HG03439 (cell line): ENCODE data around the gene DPH5.
"Not testable (repeated sequence)": the region's sequence is repeated elsewhere in the genome, so short reads cannot be mapped to it uniquely, and the experiment has no call there.

Experiments used
- ATAC-seq: cut with Tn5 transposase; IDR thresholded peaks from one replicate; pipeline ENCODE4 v1.9.1; 2021; ENCODE audit warnings: mild to moderate bottlenecking, moderate library complexity; ENCODE audit not compliant: unreplicated experiment

DPH5 gene

DNA sequence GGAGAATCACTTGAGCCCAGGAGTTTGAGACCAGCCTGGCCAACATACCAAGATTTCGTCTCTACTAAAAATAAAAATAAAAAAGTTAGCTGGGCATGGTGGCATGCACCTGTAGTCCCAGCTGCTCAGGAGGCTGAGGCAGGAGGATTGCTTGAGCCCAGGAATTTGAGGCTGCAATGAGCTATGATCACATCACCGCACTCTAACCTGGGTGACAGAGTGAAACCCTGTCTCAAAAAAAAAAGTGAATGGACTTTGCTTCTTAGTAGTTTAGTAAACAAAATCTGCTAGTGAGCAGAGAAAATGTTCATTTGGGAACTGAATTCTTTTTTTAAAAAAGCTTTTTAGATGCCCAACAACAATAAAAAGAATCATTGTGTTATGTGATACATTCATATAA lies 6.5 kb upstream of the DPH5 start:
- ATAC-seq: not testable (repeated sequence)

DNA sequence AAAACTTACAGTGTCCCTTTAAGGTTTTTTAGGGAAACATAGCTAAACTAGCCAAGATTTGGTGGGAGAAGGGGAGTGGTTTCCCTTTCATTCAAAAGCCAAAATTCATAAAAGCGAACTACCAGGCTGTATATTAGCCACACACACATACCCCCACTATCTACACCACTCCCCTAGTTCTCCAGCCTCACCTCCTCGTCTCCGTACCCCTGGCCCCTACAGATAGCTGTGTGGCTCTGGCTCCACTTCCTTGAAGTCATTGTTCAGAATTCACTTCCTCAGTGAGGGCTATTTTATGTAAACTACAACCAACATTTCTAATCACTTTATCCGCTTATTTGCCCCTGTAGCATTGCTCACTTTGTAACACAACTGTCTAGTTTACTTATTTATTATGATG lies 5.3 kb upstream of the DPH5 start:
- no peak for ATAC-seq

DNA sequence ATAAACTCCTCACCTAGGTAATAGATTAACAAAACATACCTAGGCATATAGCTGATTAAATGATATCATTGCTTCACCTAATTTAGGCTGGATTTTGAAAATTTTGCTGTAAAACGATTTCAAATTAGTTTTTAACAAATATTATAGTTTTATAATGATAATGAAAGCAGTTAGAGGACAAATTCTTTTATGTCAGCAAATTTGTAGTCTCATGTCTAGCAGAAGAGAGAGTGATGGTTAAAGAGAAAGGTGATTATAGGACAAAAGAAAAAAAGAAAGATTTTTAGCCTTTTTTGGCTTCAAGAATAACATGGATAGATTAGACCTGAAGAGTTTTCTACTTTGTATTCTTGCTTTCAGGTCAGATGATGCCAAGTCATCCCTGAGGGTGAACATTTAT lies 3.6 kb upstream of the DPH5 start:
- no peak for ATAC-seq

DNA sequence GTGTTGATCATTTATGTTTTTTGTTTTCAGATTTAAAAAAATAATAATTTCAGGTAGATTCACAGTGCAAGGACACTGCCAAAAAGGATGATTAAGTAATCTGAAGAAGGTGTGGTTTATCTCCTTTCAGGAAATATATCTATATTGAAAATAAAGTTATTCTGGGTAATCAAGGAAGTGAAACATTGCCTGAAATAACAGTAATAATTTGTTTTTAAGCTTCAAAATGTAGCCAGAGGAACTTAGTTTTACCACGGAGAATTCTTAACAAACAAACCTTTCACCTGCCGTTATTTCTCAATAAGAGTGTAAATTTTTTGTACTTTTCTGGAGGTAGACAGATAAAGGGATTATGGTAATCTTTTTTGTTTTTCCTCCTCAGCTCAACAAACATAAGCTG lies 2.9 kb upstream of the DPH5 start:
- ATAC-seq: no peak

DNA sequence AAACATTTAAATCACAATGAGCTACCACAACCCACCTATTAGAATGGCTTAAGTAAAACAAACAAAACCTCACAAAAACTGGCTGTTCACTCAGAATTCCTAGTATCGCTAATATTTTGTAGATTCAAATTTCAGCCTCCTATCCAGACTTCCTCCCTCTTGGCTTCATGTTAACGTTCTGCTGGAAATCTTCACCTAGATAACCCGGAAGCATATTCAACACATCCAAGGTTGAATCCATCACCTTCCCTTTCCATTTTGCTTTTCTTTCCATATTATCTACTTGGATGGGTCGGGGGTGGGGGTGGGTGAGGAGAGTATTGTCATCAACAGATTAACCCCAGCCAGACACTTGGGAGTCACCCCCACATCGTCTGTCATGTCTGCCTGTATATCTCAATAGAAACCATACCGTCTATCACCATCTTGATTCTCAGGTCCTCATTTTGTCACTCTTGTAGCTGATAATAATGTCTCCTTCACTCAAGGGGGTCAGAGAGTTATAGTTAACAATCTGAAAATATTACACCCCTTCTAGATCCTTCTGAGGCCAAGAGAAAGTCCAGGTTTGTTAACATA lies 1.7 kb upstream of the DPH5 start:
- ATAC-seq: no peak

DNA sequence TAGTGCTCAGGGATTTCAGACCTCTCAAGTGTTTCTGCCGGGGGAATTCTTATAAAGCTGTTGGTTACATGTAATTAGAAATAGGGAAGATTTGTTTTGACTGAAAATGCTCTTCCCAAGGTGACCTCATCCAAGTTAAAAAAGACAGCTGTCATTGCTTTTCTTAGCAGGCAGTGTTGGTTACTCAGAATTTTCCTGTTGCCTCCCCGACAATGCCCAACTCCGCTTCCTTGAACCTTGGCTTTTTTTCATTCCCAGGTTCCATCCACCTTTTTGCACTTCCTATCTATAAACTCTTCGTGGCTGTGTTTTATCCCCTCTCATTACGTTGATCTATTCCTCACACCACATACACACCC lies 825 bp upstream of the DPH5 start:
- no peak for ATAC-seq

DNA sequence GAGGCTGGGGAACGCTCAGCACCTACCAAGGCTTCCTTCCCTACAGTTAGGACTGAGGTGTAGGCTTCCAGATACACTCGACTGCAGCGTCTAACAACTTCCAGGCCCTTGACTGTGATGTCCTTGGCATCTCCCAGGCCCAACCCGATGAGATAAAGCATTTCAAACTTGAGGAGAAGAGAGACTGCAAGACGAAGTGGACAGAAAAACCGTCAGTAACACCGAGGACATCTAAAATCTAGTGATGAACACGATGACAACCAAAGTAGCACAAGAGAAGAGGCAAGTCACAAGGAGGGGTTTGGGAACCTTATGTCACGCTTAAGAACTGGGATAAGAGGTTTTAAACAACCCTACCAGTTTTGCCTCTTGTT lies 314 bp downstream of the DPH5 start:
- peak; percentile 28 for ATAC-seq

DNA sequence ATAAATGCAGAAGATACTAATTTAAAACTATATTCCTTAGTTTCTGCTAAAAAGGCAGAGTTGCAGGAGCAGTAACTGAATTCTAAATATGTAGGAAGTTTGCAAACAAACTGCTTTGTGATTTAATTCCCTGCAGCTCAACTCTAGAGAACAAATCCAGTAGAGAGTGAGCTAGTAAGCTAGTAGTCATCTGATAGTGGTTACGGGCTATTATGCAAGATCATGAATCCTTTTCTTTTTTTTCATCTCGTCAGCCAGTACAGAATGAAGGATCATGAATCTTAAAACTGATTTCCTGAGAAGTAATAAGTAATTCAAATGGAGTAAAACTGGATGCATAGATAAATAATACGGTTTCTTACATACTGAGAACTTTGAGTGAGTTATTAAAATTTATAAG lies 3.3 kb downstream of the DPH5 start:
- ATAC-seq: no peak

DNA sequence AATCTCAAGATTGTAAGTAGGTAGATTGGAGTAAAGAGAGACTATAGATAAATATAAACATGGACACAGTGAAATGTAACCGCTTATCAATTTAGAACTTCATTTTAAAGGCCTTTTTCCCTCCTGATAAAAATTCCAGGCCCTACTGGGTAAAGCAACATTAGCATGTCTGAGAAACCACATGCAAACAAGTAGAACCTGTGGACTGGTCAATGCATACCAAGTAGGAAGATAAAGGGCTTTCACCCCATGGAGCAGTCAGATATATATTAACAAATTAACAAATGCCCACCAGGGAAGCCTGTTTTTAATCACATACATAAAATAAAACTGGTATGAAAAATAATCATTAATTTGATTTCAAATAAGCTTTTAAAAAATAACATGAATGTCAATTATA lies 8.1 kb downstream of the DPH5 start:
- ATAC-seq: no peak

DNA sequence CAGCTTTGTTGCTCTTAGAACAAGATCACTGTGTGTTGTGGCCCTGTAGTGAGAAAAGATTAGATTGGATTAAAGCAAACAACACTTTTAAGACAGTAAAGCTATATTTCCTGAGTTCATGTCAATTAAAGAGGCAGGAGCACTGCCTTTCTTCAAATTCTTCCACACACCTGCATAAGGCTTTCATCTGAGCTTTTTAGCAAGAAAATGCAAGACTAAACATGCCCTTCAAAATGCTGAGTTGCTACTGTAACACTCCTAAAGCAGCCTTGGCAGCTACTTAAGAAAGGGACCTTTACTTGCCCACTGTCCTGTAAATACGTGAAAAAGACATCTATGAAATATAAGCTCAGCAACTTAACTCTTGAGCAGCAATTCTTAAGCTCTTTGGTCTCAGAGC lies 11.8 kb downstream of the DPH5 start:
- no peak for ATAC-seq

DNA sequence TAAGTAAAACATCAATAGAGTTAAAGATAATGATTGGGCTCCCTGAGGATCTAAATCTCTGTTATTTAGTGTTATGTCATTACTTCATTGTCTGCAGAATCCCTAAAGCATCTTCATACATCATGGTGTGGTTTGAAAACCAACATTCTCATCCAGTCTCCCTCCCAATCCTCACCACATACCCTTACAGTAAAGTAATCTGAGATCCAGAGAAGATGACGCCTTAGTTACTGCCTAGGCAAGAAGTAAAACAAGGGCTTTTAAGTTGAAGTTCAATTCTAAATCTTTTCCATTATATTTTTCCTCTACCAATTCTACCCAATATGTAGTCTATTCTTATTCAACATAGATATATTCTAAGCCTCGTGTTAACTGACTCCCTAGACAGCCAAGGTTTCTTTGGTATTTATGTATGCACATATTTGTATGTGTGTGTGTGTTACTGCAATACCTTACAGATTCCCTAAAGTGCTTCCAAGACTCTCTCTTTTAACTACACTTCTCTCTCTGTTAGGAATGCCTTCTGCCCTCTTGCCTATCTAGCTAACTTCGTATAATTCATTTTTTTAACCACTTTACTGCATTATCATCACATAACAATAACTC lies 17.3 kb downstream of the DPH5 start:
- ATAC-seq: no peak

DNA sequence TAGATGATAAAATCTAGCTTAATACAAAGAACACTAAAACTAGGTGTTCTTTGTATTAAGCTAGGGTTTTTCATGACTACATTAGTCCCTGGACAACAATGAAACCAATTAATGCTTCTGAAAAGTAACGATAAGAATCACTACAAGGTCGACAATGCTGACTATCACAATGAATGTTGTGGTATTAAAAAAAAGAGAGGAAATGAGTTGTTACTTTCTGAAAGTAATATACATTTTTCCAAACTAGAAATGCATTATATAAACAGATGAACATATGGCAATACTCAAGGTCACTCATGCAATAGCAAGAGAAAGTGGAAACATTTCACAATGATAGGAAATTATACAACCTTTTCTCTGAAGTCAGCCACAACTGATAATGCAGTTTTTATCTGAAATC lies 19.0 kb downstream of the DPH5 start:
- no peak for ATAC-seq

DNA sequence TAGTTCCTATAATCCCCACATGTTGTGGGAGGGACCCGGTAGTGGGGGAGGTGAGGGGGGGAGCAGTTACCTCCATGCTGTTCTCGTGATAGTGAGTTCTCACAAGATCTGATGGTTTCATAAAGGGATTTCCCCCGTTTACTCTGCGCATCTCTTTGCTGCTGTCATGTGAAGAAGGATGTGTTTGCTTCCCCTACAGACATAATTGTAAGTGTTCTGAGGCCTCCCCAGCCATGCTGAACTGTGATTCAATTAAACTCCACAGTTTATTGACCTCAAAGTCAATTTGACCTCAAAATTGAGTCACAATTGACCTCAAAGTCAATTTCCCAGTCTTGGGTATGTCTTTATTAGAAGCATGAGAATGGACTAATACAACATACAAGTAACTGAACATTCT lies 19.7 kb downstream of the DPH5 start:
- ATAC-seq: no peak

DNA sequence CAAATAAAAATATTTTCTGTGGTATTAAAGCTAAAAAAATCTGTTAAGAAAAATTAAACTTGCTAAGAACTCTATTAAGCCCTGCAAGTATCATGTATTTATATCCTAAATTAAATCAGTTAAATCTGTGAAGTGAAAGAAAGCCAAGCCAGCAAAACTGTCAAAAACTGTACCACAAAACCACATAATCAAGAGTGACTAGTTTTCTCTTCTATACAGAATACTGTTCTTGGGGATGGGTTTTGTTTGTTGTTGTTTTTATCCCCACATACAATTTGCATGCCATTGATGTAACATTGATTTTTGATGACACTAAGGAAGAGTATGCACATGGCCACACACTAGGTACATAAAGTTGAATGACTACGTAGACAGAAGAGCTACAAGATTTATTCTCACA lies 20.4 kb downstream of the DPH5 start:
- ATAC-seq: no peak

DNA sequence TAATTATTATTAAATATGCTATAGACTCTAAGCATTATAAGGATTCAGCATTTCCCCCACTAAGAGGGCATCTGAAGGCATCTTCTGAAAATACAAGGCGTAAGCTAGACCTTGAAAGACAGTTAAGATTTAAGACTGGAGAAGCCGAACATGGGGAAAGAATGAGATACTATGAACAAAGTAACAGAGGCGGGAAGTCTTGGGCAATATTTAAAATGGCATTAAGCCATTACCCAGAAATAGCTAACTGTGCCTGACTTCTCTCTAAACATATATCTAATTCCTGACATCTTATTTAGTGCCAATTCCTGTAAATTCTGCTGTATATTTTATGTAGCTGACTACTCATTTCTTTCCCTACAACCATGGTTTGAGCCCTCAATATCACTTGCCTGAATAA lies 20.9 kb downstream of the DPH5 start:
- ATAC-seq: no peak

DNA sequence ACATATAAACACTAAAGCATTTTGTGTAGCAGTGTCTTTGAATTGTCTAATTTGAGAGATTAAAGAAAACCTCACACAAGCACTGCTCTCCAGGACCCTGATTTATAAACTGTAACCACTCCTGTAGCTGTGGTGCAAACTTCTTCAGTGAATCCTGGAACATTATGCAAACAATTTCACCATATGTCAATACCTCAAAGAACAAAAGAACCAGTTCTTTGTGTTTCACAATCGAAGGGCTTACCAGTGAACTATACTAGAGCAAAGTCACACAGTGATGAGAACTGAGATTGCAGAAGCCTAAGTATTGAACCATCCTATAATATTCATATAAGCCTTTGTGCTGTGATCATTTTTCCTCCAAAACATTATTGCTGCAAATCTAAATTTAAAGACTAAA lies 21.5 kb downstream of the DPH5 start:
- no peak for ATAC-seq

DNA sequence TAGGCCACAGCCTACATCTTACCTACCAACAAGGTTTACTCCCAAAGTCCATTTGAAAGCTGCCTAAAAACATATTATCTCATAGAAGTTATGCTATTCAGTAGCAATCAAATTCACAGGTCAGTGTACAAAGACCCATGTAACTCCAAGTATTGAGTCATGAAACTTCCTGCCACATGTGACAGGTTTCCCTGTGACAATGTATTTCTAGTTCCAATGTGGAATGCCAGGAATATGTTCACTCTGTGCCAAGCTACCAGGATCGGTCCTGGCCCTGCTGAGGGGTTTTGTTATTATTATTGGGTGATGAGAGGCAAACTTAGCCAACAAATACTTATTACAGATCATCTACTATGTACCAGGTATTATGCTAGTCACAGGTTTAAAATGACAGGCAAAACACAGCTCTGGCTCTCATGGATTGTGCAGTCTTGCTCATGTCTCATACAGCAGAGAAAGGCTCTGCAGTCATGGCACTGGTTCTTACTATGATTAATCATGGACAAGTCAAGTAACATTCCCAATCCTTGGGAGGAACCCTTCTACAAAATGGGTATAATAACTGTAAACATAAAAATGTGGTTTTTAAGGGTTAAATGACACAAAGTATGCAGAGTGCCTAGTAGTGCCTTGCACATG lies 22.5 kb downstream of the DPH5 start:
- ATAC-seq: no peak

DNA sequence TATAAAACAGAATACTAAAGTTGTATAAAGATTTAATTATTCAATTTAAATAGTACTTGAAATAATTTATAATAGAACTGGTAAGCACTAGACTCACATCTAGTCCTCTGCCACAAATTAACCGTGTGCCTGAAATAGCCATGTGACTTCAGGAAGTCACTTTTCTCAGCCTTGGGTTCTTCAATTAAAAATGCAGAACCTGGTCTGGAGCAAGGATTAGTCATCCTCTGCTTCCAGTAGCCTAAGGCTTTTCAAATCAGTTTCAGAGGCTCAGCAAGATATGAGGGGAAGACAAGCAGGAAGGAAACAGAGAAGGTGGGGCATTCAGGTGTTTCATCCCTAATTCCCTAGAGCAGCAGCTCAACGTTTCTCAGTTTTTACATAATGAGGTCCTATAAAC lies 23.0 kb downstream of the DPH5 start:
- ATAC-seq: no peak

DNA sequence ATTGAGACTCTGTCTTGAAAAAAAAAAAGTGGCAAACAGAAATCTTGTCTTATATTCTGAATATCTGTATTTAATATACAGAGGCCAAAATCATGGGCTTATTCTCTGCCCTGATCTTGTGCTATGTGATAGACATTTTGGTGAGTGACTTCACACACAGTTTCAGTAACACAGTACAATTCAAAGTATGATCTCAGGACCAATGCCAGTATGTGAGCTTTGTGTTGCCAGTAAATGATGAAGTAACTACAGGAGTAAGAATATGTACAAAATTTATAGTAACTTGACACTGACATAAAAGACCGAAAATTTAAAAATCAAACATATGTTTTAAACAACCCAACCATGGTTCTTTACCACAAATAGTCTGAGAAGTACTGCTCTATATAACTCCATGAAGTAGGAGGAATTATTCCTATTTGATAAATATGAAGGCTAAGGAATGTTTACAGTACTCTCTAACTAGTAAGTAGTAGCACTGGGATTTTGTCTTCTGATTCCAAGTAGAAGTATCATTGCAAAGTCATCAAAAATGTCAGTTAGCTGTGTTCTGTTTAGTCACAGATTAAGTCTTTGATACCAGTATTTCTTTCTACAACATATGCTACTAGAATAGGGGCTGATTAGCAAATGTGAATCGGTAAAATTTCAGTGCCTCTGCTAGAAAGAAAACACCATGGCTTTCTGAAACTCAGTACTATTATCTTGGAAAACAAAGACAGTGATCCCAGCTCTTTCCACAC lies 25.3 kb downstream of the DPH5 start:
- ATAC-seq: no peak

DNA sequence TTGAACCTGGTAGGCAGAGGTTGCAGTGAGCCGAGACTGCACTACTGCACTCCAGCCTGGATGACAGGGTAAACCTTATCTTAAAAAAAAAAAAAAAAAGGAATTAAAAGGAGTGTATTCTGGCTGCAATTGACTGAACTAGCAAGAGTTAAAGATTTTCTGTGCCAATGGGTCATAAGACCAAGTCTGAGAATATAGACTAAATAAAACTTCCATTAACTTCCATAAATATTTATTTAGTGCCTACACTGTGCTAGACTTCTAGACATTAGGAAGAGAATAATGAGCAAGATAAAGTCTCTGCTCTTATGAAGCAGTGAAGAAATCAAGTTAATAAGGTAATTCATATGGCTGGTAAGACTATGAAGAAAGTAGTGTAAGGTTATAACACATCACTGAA lies 27.2 kb downstream of the DPH5 start:
- no peak for ATAC-seq

DNA sequence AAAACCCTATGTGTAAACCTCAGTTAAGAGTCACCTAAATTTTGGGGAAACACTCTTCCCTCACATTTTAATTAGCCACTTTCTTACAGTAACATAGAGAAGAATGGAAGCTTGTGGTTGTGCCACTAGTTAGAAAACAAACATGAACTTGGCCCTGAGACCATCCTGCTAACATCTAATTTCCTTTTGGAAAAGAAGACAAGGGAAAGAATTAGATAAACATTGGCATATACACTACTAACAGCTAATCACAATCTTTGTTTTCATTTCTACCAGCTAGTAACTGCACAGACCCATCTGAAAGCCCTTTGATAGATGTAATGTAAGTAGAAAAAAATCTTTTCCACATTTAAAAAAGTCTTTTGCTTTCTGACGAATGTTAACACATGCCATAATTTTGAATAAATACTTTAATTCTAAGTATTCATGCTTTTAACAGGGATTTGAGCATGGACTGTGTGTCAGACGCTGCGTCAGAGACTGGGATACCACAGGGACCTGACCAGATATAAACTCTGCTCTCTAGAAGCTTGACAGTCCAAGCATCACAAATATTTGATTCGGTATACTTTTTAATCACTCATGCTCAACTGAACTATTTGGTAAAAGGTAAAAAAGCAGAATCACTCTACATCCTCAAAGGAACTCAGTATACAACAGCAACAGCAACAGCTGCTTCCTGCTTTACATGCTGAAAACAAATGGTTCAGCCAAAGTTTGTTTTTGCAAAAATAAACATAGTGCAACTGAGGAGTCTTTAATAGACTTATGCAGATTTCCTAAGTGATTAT lies 30.2 kb downstream of the DPH5 start:
- no peak for ATAC-seq
